ENCODE results near the gene THRAP3. TPM values are rescaled to one million over a fixed set of nuclear protein-coding genes. Genes with fewer than 3 reads are reported as not detected.

The THRAP3 gene
- total RNA-seq, 1 experiment from 2014 or later: 97.5 TPM

- peak overlapping the region; percentile 12 for H3K27ac Mint-ChIP-seq (ENCODE audit: unreplicated experiment)
- no peaks in the 10 kb centered on the region for H3K27me3 Mint-ChIP-seq (ENCODE audit: unreplicated experiment)
- no peak overlapping the region for H3K4me3 Mint-ChIP-seq (ENCODE audit: low read depth, unreplicated experiment)
- H3K4me1 Mint-ChIP-seq (ENCODE audit: low read depth, unreplicated experiment): peaks cover 9% of the 10 kb centered on the region
- peaks cover 67% of the 10 kb centered on the region for H3K36me3 Mint-ChIP-seq (ENCODE audit: insufficient read depth, unreplicated experiment)
- no peaks in the 10 kb centered on the region for H3K9me3 Mint-ChIP-seq (ENCODE audit: low read depth, unreplicated experiment)
- BruUV-seq (replicated peaks): no TSS peak
- DNase-seq: no peak
- no peak for TF ChIP-seq CTCF (IDR thresholded peaks at IDR 0.05; ENCODE audit: unreplicated experiment)
- intact Hi-C loops (cut with micrococcal nuclease; ENCODE audit: unreplicated experiment): no loop called here
- CTCF ChIA-PET: interaction anchor here (0.7 kb wide), 1 partner anchor 15 kb away, joined by 5 read pairs; no protein-coding TSS in a partner anchor
Observed at GRCh38 chr1:36344395-36344680, 120.1 kb downstream of the THRAP3 start.

- CTCF ChIA-PET: no interaction called here
- intact Hi-C loops (cut with micrococcal nuclease; ENCODE audit: unreplicated experiment): no loop called here
- peaks cover 12% of the 10 kb centered on the region for H3K4me1 Mint-ChIP-seq (ENCODE audit: low read depth, unreplicated experiment)
- H3K27ac Mint-ChIP-seq (ENCODE audit: unreplicated experiment): no peak overlapping the region
- no peak for TF ChIP-seq CTCF (IDR thresholded peaks at IDR 0.05; ENCODE audit: unreplicated experiment)
- no peak for DNase-seq
- no peaks in the 10 kb centered on the region for H3K27me3 Mint-ChIP-seq (ENCODE audit: unreplicated experiment)
- peaks cover 65% of the 10 kb centered on the region for H3K36me3 Mint-ChIP-seq (ENCODE audit: insufficient read depth, unreplicated experiment)
- no peak overlapping the region for H3K4me3 Mint-ChIP-seq (ENCODE audit: low read depth, unreplicated experiment)
- no TSS peak for BruUV-seq (replicated peaks)
- no peaks in the 10 kb centered on the region for H3K9me3 Mint-ChIP-seq (ENCODE audit: low read depth, unreplicated experiment)
Observed at GRCh38 chr1:36345353-36345752, 121.1 kb downstream of the THRAP3 start.

- DNase-seq: no peak
- CTCF ChIA-PET: interaction anchor here (0.6 kb wide), 2 partner anchors 58 to 241 kb away, joined by 4 to 5 read pairs; no protein-coding TSS in a partner anchor
- TF ChIP-seq CTCF (IDR thresholded peaks at IDR 0.05; ENCODE audit: unreplicated experiment): no peak
- intact Hi-C loops (cut with micrococcal nuclease; ENCODE audit: unreplicated experiment): no loop called here
- Mint-ChIP-seq H3K27ac (ENCODE audit: unreplicated experiment) (peak overlapping the region; percentile 60), H3K4me3 (ENCODE audit: low read depth, unreplicated experiment) (no peak overlapping the region), H3K4me1 (ENCODE audit: low read depth, unreplicated experiment) (peaks cover 27% of the 10 kb centered on the region), H3K36me3 (ENCODE audit: insufficient read depth, unreplicated experiment) (peaks cover 67% of the 10 kb centered on the region), H3K27me3 (ENCODE audit: unreplicated experiment) (no peaks in the 10 kb centered on the region), H3K9me3 (ENCODE audit: low read depth, unreplicated experiment) (no peaks in the 10 kb centered on the region)
- BruUV-seq (replicated peaks): no TSS peak
Observed at GRCh38 chr1:36346741-36347370, 122.6 kb downstream of the THRAP3 start.

GRCh38 chr1:36349241-36349671 lies 125.0 kb downstream of the THRAP3 start:
- H3K27ac Mint-ChIP-seq (ENCODE audit: unreplicated experiment): no peak overlapping the region
- no peak for TF ChIP-seq CTCF (IDR thresholded peaks at IDR 0.05; ENCODE audit: unreplicated experiment)
- H3K9me3 Mint-ChIP-seq (ENCODE audit: low read depth, unreplicated experiment): no peaks in the 10 kb centered on the region
- DNase-seq: no peak
- H3K4me1 Mint-ChIP-seq (ENCODE audit: low read depth, unreplicated experiment): peaks cover 30% of the 10 kb centered on the region
- intact Hi-C loops (cut with micrococcal nuclease; ENCODE audit: unreplicated experiment): no loop called here
- CTCF ChIA-PET: no interaction called here
- no peaks in the 10 kb centered on the region for H3K27me3 Mint-ChIP-seq (ENCODE audit: unreplicated experiment)
- H3K36me3 Mint-ChIP-seq (ENCODE audit: insufficient read depth, unreplicated experiment): peaks cover 78% of the 10 kb centered on the region
- H3K4me3 Mint-ChIP-seq (ENCODE audit: low read depth, unreplicated experiment): no peak overlapping the region
- no TSS peak for BruUV-seq (replicated peaks)

Measured in Calu3 (cell line).